Bronchial epithelial cell (primary cell): ENCODE results near the gene VARS1. TPM values are rescaled to one million over a fixed set of nuclear protein-coding genes. Genes with fewer than 3 reads are reported as not detected.

Experiments
- DNase-seq: peaks from one replicate; pipeline ENCODE4 v3.0.0-alpha.2; 2010; ENCODE audit warnings: low read depth
- FAIRE-seq: peaks from 2 replicates; lab custom pipeline; 2011; peaks lifted over from hg19 to GRCh38; lab: Jason Lieb, UNC
- H3K27me3 ChIP-seq: 2 replicates; pipeline ENCODE4 v1.5.1; 2011; ENCODE audit warnings: low read length; ENCODE audit not compliant: control insufficient read depth, insufficient read depth
- H3K36me3 ChIP-seq: 2 replicates; pipeline ENCODE4 v1.5.1; 2011; ENCODE audit warnings: low read length; ENCODE audit not compliant: control insufficient read depth, insufficient read depth
- H3K4me3 ChIP-seq: 2 replicates; pipeline ENCODE4 v1.5.1; 2011; ENCODE audit warnings: mild to moderate bottlenecking, low read depth, low read length, control low read depth
- CTCF ChIP-seq: IDR thresholded peaks from 2 replicates; pipeline ENCODE4 v1.5.1; 2011; ENCODE audit warnings: mild to moderate bottlenecking, moderate library complexity, low read length, control low read depth, inconsistent platforms; ENCODE audit not compliant: insufficient read depth, severe bottlenecking
- total RNA-seq: library from RNA; depleted of rRNA; stranded (reverse); fragments of >200 nt; gene quantifications from 2 replicates; pipeline ENCODE4 v1.2.1, GENCODE V29; 2014

VARS1 gene
- total RNA-seq, 1 donor from 2014 or later, result 53.2 TPM

- FAIRE-seq (no peak), DNase-seq (no peak)
- no peaks in the 10 kb centered on the region for H3K27me3 ChIP-seq
- no peak overlapping the region for H3K4me3 ChIP-seq
- H3K36me3 ChIP-seq, result peaks cover 17% of the 10 kb centered on the region
- no peak for TF ChIP-seq CTCF
These were observed 42.0 kb upstream of the VARS1 start for GRCh38 chr6:31837369-31838113.

DNA sequence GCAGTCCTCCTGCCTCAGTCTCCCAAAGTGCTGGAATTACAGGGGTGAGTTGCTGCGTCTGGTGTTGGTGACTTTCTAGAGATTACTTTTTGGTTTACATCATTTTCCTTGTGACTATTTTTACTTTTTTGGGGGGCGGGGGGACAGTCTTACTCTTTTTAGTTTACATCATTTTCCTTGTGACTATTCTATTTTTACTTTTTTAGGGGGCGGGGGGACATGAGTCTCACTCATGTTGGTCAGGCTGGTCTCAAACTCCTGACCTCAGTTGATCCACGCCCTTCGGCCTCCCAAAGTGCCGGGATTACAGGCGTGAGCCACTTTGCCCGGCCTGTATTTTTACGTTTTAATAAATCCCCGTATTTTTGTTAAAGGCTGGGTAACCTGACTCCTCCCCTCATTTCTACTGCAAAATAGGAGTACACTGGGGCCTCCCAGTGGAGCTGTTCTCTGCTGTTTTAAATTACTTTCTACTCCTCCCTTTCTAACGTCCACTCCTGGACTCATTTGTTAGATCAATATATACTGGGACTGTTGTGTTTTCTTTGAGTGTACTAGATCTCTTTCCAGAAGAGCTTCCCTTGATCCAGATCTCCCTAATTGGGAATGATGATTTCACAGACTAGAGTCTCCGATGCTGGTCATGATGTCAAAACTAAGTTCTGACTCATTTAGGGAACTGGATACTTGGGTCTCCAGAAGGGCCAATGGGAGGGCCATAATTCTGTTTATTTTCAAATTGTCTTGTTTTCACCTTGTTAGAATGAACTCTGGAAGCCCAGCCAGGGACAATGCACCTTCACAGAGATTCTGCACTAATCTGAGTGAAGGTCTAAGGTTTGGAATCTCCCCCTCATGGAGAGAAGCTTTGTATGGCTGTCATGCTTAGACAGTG, 41.2 kb upstream of the VARS1 start:
- Histone ChIP-seq H3K4me3 (peak overlapping the region; percentile 91), H3K27me3 (no peaks in the 10 kb centered on the region), H3K36me3 (peaks cover 17% of the 10 kb centered on the region)
- FAIRE-seq (no peak), DNase-seq (peak; percentile 53)
- no peak for TF ChIP-seq CTCF

- H3K36me3 ChIP-seq, result peaks cover 17% of the 10 kb centered on the region
- no peaks in the 10 kb centered on the region for H3K27me3 ChIP-seq
- DNase-seq (no peak), FAIRE-seq (no peak)
- no peak for TF ChIP-seq CTCF
- H3K4me3 ChIP-seq, result peak overlapping the region; percentile 91
These were observed 40.5 kb upstream of the VARS1 start for GRCh38 chr6:31836047-31836473.

DNA sequence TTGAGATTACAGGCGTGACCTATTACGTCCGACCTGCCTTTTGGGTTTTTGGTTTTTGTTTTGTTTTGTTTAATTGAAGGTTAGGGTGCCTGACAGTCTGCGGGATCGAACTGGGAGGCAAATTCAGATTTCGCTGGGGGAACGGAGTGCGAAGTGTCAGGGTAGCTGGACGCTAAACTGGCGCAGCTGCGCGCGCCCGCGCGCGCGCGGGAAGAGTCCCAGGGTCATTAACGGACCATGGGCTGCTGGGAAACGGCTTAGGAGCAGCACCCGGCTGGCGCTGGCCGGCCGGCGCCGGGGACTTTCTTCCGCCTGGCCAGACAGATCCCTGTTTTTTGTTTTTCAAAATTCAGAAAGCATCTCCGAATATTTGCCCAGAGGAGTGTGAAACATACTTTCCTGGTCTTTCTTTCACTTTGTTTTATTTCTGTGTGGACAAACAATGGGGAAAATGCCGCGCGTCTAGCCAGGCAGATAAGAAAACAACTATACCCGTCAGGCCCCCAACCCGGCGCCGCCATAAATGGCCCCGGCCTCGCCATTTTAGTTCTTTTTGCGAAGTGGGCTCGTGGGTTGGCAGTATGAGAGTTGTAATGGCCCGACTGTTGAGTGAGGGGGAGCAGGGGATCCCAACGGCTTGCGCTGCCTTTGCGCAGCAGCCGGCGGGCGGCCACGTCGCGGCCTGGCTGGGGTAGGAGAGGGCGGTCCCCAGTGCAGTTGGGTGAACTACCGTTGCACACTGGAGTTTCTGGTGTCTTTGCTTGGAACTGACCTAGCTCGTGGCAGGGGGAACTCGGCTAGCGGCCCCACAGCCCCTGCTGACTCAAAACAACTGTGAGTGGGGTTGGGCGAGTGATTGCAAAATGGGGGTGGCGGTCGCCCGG, 39.1 kb upstream of the VARS1 start:
- peaks cover 14% of the 10 kb centered on the region for H3K36me3 ChIP-seq
- FAIRE-seq (no peak), DNase-seq (peak; percentile 71)
- H3K4me3 ChIP-seq, result peak overlapping the region; percentile 91
- TF ChIP-seq CTCF, result no peak
- no peaks in the 10 kb centered on the region for H3K27me3 ChIP-seq

GRCh38 chr6:31831350-31832215, 36.0 kb upstream of the VARS1 start:
- Histone ChIP-seq H3K36me3 (peaks cover 3% of the 10 kb centered on the region), H3K4me3 (no peak overlapping the region), H3K27me3 (no peaks in the 10 kb centered on the region)
- no peak for FAIRE-seq
- TF ChIP-seq CTCF, result no peak
- no peak for DNase-seq
